CD4-positive, alpha-beta T cell treated with Interleukin-2 at 100 ng/mL for 4 hours (primary cell): Measurements from ENCODE around the gene HES1.
"Not testable (repeated sequence)": the region's sequence is repeated elsewhere in the genome, so short reads cannot be mapped to it uniquely, and the experiment has no call there.

ENCODE experiments used
- DNase-seq: peaks from one replicate; pipeline ENCODE4 v3.0.0-alpha.2; 2020; ENCODE audit warnings: low spot score

HES1 gene, protein sequence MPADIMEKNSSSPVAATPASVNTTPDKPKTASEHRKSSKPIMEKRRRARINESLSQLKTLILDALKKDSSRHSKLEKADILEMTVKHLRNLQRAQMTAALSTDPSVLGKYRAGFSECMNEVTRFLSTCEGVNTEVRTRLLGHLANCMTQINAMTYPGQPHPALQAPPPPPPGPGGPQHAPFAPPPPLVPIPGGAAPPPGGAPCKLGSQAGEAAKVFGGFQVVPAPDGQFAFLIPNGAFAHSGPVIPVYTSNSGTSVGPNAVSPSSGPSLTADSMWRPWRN

DNA sequence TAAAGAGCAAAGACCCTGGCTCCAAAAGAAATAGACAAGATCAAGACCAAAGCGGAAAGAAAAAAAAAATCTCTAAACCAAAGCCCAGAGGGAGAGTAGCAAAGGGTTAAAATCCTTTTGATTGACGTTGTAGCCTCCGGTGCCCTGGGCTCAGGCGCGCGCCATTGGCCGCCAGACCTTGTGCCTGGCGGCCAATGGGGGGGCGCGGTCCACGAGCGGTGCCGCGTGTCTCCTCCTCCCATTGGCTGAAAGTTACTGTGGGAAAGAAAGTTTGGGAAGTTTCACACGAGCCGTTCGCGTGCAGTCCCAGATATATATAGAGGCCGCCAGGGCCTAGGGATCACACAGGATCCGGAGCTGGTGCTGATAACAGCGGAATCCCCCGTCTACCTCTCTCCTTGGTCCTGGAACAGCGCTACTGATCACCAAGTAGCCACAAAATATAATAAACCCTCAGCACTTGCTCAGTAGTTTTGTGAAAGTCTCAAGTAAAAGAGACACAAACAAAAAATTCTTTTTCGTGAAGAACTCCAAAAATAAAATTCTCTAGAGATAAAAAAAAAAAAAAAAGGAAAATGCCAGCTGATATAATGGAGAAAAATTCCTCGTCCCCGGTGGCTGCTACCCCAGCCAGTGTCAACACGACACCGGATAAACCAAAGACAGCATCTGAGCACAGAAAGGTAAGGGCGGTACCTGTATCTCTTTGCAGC, at the start of gene HES1:
Gene HES1, plus strand, starts transcription at position 343 of the 713 bp plus-strand sequence. Its CDS starts 233 bp downstream, at position 576.
- DNase-seq, result peak; percentile 9

DNA sequence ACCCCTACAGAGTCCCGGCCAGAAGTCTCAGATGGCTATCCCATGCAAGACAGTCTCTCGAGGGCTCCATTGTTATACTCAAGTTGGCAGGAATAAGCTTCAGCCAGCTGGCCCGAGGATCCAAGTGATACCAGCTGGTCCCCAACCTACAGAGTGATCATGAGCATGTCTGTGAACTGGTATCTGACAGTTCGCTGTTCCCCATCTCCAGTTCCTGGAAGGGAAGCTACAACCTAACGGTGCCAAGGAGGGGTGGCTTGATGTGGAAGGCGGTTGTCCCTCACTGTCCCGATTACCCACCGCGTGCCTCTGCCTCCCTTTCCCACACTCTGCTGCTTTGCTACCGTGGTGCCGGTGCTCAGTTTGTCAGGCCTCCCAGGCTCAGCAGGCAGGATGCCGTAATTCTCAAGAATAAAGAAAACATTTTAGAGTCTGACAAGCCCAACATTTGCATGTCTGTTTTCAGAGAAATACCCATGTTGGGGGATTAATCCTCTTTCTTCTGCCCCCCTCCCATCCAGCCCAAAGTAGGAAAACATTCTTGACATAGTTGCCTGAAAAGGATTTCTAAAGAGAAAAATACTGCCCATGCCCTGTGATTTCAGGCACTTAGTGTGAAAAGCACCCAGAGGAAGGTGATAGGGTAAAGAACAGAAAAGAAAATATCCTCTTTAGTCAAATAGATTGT, 49.4 kb upstream of the HES1 start:
- no peak for DNase-seq

DNA sequence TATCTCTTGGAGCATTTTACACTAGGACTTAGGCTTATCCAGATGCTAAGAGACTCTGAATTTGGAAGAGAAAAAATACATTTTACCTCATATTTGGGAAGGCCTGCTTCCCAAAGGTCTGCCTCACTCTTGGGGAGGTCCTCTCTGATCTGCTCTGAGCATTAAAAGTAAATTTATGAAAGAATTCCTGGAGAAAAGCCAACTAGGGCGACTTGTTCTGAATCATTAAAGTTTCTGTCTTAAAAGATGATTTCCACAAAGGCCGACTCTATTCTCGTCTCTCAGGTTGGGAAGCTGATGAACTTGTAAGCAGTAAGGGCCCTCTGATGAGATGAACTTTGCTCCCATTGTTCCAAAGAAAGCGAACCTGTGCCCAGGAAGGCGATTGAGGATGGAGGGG, 48.7 kb upstream of the HES1 start:
- no peak for DNase-seq

DNA sequence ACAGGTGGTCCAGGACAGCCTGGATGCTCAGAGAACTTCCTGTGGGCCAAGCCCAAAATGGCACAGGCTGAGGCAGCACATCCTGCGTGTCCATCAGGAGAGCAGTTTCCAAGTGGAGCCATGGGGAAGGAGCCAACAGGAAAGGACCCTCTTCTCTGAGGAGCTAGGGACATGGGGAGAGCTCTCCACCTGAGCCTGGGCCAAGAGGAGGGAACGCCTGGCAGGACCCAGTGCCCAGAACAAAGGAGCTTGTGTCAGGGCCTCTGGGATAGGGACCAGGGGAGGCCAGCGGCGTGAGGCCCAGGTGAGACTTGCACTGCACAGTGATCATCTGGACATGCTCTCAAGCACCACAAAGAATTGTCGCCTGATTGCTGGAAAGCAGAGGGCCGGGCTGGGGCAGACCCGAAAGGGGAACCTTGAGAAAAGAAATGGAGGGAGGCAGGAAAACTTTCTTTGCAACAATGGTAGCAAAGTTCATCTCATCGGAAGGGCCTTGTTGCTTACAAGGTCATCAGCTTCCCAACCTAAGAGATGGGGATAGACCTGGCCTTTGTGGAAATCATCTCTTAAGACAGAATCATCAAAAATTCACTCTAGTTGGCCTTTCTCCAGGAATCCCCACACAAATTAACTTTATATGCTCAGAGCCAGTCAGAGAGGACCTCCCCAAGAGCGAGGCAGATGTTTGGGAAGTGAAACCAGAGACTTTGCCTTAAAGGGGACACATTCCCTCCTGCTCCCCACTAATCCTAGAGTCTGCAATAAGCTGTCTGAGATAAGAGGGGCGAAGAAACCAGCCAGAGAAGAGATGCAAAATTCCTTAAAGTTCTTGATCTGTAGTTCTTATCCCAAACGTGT, 47.7 kb upstream of the HES1 start:
- no peak for DNase-seq

DNA sequence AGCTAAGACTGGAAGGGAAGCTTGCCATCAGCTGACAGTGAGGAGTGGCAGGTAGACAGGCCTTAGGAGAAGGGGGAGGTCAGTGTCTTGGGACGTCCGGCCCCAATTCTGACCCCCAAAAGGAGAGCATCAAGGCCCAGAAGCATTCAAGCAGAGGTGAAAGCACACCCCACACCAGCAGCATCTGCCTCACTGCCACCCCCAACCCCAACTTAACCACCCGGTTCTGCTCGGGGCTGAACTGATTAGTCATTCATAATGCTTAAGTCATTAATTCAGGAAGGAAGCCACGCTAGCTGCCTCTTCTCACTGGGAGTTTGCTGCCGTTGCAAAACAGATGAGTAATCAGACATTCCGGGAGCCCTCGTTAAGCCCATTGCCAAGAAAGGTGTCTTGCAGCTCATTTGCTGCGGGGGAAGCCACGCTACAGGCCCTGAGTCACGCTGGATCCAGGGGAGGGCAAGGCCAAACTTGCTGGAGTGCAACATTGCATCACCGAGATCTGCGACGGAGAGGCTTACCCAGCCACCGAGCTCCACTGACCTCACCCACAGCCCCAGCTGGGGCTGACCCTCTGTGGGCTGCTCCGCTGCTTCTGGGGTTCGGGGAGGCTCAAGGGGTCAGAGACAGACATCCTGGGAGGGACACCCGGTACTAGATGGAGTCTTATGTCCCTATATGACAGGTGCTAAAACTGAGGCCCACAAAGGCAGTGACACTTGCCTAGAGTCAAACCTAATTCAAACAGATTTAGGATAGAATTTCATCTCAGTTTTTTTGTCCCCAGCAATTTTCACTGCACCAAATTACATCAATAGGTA, 46.4 kb upstream of the HES1 start:
- peak; percentile 40 for DNase-seq

DNA sequence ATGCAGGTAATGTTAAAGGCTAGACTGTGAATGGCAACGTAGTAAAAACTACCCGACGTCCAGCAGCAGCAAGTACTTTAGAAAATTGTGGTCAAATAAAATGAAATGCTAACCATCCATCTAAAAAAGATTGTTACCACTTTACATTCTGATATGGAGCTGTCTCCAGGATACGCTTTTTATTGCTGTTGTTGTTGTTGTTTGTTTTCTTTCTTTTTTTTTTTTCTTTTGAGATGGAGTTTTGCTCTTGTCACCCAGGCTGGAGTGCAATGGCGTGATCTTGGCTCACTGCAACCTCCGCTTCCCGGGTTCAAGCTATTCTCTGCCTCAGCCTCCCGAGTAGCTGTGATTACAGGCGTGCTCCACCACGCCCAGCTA, 45.8 kb upstream of the HES1 start:
- not testable (repeated sequence) for DNase-seq

DNA sequence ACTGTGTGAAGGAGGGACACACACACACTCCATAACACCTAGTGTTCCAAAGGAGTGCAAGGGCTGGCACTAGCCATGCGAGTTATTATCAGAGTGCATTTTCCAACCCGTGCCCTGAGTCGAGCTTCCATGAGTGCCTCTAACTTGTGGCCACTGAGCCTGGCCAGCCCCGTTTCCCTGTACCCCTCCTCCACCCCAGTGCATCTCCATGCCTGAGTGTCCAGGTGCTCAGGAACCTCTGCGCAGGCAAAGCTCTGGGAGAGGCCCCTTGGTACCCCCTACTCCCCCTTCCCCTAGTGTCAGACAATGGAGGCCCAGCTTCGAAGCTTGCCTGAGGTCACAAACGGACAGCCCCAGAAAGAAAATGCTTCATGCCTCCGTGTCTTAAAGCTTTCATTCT, 45.2 kb upstream of the HES1 start:
- DNase-seq, result no peak

DNA sequence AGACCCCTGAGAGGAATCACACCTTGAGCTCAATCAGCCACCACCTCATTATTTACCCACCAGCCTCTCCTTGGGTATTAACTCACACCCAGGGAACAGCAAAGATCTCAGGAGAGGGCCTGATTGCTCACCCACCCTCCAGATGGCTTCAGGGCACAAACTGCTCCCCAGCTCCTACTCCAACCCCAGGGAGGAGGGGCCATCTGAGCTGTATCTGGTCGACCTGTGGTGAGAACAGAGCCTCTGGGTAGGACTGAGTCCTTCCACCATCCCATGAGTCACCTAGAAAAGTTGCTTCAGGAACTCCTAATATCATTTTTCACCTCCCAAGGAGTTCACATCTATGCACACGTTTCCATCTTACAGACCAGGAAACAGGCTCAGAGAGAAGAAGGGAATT, 44.8 kb upstream of the HES1 start:
- DNase-seq, result no peak

DNA sequence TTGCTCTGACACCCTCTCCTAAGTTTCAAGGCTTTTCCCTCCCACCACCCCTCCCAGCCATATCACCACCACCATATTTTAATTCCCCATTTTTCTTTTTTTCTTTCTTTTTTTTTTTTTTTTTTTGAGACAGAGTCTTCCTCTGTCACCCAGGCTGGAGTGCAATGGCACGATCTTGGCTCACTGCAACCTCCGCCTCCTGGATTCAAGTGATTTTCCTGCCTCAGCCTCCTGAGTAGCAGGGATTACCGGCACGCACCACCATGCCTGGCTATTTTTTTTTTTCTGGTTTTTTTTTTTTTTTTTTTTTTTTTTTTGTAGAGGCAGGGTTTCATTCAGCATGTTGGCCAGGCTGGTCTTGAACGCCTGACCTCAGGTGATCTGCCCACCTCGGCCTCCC, 44.1 kb upstream of the HES1 start:
- DNase-seq, result not testable (repeated sequence)

DNA sequence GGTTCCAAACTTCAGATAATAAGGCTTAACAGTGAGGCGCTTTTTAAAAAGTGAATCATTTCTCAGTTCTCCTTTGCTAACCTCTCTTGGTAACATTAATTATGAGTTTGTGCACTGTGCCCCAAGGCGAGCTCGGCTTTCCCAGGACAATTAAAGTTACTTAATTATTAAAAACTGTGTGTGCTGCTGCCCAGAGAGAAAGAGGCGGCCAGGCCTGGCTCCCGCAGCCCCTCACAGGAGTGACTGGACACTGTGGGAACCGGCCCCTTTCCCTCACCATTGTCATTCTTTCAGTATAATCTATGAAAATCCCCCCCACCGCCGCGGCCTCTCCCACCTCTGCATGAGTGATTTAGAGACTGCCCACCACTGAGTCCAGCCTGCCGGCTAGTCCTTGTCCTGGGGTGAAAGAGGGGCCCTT, 43.1 kb upstream of the HES1 start:
- DNase-seq, result no peak

DNA sequence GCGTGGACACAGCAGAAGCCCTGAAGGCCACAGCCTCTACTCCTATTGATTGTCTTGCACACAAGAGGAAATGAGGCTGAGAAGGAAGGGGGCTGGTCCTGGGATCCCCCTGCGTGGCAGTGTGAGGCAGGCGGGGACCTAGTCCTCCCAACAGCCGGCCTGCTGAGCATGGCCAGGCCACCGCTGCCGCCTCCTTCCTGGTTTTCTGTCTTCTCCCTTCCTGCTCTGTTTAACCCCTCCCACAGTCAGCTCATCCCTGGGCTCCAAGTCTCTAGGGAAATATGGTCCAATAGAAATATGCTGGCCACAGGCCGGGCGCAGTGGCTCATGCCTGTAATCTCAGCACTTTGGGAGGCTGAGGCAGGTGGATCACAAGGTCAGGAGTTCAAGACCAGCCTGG, 42.1 kb upstream of the HES1 start:
- DNase-seq, result no peak

DNA sequence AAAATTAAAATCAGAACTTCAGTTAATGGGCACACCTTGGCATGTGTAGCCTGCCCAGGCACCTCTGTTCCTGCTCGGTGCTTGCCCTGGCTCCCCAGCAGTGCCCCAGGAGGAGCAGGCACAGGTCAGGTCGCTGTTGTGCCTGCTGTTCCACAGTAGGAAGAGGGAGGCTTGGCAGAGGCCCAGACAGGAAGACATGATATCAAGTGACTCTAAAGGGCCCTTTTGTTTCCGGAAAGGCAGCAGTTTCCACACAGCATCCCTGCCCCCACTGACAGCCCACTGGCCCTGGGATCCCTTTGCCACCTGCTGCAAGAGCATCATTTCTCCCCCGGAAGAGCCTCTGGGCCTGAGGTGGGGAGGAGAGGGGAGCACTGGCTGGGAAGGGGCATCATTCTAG, 40.5 kb upstream of the HES1 start:
- no peak for DNase-seq

DNA sequence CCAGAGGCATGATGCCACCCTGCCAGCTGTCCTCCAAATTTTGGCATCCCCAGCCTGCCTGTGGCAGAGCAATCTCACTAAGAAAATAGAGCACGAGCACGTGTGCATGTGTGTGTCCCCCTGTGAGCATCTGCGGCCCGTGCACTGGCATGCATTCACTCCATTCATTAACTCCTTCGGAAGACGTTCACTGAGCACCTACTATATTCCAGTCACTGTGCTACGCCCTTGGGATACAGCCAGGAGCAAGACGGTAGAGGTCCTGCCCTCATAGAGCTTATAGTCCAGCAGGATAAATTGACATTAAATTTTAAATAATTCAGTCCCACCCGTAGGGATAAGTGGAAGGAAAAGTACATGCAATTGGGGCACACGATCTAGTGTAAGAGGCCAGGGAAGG, 40.0 kb upstream of the HES1 start:
- DNase-seq, result no peak

DNA sequence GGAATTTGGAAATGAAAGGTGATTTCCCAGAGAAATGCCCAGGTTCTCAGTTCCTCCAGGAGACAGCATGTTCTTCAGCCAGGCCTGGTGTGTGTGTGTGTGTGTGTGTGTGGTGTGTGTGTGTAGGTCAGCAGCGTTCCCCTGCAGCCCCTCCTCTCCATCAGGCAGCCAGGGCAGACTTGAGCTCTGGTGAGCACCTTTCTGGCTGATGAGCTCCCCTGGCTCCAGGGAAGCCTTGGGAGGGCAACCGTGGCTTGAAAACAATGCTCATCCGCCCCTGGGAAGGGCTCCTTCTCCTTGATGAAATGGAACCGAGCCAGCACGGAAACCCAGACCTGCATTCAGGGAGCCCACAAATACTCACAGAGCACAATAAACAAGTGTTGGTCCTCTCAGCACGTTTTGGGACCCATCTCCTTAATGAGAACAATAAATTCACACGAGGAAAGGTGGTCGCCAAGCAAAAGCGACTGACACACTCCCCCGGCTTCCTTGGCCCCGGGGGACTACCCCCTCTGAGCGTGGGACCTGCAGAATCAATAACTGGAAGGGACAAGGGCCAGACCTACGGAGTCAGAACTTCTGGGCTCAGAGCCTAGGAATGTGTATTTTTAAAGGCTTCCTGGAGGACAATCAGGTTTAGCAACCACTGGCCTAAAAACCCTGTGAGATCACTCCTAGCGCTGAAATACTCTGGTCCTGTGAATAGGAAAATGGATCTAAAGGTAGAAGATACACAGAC, 38.6 kb upstream of the HES1 start:
- DNase-seq, result no peak

DNA sequence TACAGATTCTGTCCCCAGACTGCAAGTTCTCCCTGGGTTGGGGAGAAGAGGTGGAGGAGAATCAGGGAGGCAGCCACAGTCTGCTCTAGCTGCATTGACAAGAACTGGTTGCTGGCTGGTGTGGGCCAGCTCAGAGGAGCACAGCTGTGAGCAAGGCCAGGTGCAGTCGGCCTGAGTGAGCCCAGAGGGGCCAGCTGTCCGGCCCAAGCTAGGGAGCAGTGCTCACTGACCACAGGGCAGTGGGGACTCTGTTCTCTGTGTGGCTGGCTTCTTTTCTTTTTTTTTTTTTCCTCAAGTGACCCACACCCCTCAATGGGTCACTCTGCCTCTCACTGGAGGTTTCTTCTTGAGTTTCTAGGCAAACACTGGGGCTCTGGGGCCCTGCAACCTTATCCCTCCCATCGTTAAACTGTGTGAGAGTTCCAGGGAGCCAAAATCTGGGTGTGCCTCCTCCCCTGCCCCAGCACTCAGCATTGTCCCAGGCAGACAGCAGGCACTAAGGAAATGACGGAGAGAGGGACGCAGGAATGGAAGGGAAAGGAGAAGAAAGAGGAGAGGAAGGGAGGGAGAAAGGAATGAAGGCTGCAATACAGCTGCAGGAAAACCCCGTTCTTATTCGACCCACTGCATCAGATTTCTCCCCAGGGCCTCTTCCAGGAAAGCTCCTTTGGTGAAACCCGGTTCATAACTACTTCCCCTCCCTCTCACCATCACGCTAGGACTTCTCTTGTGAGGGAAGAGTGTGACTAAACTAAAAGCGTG, 37.7 kb upstream of the HES1 start:
- DNase-seq, result no peak

DNA sequence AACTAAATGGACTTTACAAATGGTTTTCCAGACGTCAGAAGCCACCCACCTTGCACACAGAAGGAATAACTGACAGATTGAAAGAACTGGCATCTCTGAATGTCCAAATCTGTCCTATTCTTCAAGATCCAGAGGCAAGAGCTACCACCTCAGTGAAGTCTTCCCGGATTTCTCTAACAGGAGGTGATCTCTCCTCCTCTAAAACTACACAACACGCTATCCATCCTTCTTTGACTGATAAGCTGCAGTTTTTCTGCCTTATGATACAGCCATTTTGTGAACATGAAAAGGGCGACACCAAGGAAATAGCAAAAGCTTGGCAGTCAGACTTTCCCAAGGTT, 37.1 kb upstream of the HES1 start:
- no peak for DNase-seq

DNA sequence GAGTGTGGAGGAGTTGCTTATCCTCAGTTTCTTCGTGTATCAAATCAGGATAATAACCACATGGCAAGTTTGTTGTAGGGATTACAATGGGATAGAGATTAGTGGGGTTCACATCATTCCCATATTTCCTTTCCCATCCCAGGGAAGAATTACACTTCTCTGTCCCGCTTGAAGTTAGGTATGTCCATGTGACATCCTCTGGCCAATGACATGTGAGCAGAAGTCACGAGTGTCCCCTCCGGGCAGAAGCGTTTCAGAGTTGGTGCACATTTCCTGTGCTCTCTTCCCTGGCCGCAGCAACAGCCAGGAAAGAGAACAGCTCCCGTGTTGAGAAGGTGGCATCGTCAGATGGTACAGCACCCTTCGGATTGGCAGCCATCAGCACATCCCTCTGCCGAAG, 36.7 kb upstream of the HES1 start:
- no peak for DNase-seq

DNA sequence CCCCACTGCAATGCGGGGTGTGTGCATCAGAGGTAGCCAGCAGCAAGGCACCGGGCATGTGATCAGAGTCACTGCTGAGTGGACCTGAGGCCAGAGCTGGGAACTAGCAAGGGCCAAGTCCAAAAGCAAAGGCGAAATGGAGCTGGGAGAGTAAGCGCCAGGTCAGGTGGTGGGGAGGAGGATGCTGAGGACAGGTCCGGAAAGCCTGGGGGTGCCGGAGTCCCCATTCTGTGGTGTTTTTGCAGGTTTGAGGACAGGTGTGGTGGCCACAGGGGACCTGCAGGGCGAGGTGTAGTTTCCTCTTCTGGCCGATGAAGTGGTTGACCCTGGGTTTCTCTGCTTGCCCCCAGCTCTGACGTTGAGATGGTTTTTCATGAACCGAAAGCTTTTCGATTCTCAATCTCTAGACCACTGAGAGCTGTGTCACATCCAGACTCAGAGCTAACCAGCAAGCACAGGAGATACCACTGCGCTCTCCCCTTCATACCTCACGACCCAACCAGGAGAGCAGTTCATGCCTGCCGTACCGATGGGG, 35.0 kb upstream of the HES1 start:
- no peak for DNase-seq

DNA sequence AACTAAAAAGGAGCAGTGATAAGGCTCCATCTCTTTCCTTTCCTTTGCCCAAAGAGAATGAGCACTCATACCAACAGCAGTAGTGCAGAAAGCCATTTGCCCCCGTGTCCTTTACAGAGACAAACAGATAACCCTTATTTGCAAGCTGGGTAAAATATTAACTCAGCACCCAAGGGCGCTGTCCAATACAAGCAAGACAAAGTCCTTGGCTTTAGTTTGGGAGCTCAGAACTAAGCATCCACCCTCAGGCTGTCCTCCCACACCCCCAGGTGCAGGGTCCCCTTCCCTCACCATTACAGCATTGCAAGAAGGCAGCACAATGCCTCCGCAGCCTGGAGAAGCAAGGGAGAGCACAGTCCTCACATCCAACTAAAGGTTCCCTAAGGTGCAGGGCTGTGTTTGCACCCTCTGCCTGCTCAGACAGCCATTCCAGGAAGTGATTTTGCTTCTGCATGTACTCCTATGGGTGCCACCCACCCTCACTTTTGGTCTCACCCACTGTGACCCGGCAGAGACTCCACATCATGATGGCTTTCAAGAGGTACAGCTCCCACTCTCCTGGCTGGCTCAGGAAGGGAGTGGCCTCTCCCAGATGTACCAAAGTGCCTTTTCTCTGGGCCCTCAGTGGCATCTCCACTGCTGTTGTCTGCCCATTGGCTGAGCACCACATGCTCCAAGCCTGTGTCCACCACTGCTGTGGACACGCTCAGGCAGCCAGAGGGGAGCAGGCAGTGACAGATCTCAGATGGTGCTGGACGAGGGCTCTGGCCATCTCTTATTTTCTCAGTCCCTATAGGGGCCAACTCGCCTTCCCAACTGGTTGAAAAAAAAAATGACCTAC, 34.1 kb upstream of the HES1 start:
- no peak for DNase-seq
